LNCaP clone FGC (cell line): ENCODE results near the gene PTPRQ.
"Not testable (repeated sequence)": the region's sequence is repeated elsewhere in the genome, so short reads cannot be mapped to it uniquely, and the experiment has no call there.

ENCODE experiments used
- DNase-seq: peaks from one replicate; pipeline ENCODE4 v3.0.0-alpha.2; 2011; ENCODE audit warnings: low read depth
- H3K4me3 ChIP-seq: 2 replicates; pipeline ENCODE4 v1.5.1; 2011; ENCODE audit warnings: mild to moderate bottlenecking, low read depth, low read length, control low read depth
- CTCF ChIP-seq: IDR thresholded peaks from 2 replicates; pipeline ENCODE4 v1.5.1; 2012; ENCODE audit warnings: mild to moderate bottlenecking; ENCODE audit not compliant: control insufficient read depth, insufficient read depth; ENCODE audit errors: extremely low read depth

PTPRQ gene

GRCh38 chr12:80643961-80644360 is 199.9 kb downstream of the PTPRQ start:
- TF ChIP-seq CTCF, result no peak
- H3K4me3 ChIP-seq, result no peak overlapping the region
- no peak for DNase-seq

- no peak overlapping the region for H3K4me3 ChIP-seq
- no peak for DNase-seq
- TF ChIP-seq CTCF, result no peak
Observed at GRCh38 chr12:80648881-80649280, 204.8 kb downstream of the PTPRQ start.

GRCh38 chr12:80655751-80656150 is 211.7 kb downstream of the PTPRQ start:
- DNase-seq, result no peak
- no peak for TF ChIP-seq CTCF
- no peak overlapping the region for H3K4me3 ChIP-seq

- DNase-seq, result no peak
- TF ChIP-seq CTCF, result no peak
- H3K4me3 ChIP-seq, result no peak overlapping the region
Observed at GRCh38 chr12:80659512-80660063, 215.6 kb downstream of the PTPRQ start.

- H3K4me3 ChIP-seq, result no peak overlapping the region
- no peak for TF ChIP-seq CTCF
- no peak for DNase-seq
Observed at GRCh38 chr12:80662586-80662985, 218.6 kb downstream of the PTPRQ start.

GRCh38 chr12:80670214-80670613 is 226.2 kb downstream of the PTPRQ start:
- no peak overlapping the region for H3K4me3 ChIP-seq
- TF ChIP-seq CTCF, result no peak
- DNase-seq, result no peak

GRCh38 chr12:80676042-80676636 is 232.1 kb downstream of the PTPRQ start:
- DNase-seq, H3K4me3 ChIP-seq: not testable (repeated sequence)
- peak; percentile 37 for TF ChIP-seq CTCF
